Neural cell (in vitro differentiated cells): ENCODE measurements around the gene ADAMTS2.

Experiments used
- EZH2 ChIP-seq: fragments of 200-600, 300-800 bp; shearing (Covaris generic), sonication (generic); IDR thresholded peaks from 2 replicates; pipeline ENCODE4 v1.6.1; 2014; ENCODE audit warnings: antibody characterized with exemption, low read length, borderline replicate concordance, mild to moderate bottlenecking; ENCODE audit not compliant: insufficient read depth, poor library complexity, severe bottlenecking
- POLR2AphosphoS5 ChIP-seq: IDR thresholded peaks from 2 replicates; pipeline ENCODE4 v1.6.1; 2012
- RAD21 ChIP-seq: fragments of 450-650 bp; conservative IDR thresholded peaks from 2 replicates; pipeline ENCODE4 v1.6.1; 2014; ENCODE audit warnings: antibody characterized with exemption, mild to moderate bottlenecking, moderate library complexity
- REST ChIP-seq: IDR thresholded peaks from 2 replicates; pipeline ENCODE4 v1.6.1; 2012; ENCODE audit warnings: borderline replicate concordance
- SMC3 ChIP-seq: fragments of 450-650 bp; conservative IDR thresholded peaks from 2 replicates; pipeline ENCODE4 v1.6.1; 2014; ENCODE audit warnings: antibody characterized with exemption, mild to moderate bottlenecking, moderate library complexity; ENCODE audit not compliant: poor library complexity
- TAF1 ChIP-seq: IDR thresholded peaks from 2 replicates; pipeline ENCODE4 v1.6.1; 2012; ENCODE audit warnings: low read depth
- TF ChIP-seq, protein P1 (sequence below): fragments of 450-650 bp; IDR thresholded peaks from 2 replicates; pipeline ENCODE4 v1.5.1; 2014; ENCODE audit warnings: antibody characterized with exemption, mild to moderate bottlenecking, moderate library complexity; ENCODE audit not compliant: poor library complexity, severe bottlenecking

DNA sequence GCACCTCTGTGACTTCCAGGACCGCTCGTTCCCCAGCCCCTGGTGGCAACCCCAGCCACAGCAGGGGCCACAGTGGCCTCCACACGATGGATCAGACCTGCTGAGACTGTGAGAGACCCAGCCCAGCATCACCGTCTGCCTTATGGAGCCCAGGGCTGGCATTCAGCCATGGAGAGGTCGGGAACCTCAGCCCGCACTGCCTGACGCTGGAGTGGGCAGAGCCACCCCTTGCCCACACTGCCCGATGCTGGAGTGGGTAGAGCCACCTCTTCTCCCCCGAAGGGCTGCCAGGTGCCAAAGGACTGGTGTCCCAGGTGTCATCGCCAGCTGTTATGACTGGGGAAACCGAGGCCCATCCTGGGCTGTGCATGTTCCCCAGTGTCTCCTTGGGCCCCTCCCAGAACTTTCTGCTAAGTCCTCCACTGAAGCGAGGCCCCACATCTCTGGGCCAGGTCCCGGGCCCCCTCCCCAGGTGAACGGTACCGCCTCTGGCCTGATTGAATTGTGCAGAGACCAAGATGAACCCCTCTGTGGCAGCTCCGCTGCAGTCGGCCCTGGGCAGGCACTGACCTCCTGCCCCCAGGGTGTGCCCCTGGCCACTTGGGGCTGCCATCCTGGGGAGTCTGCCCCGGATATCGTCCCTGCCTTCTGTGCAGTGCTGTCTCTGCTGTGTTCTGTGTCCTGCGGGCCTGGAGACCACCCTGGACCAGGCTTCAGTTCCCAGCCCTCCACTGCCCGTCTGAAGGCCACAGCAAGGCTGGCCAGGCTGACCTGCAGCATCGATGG lies 137.1 kb downstream of the ADAMTS2 start:
- TF ChIP-seq, protein P1, sequence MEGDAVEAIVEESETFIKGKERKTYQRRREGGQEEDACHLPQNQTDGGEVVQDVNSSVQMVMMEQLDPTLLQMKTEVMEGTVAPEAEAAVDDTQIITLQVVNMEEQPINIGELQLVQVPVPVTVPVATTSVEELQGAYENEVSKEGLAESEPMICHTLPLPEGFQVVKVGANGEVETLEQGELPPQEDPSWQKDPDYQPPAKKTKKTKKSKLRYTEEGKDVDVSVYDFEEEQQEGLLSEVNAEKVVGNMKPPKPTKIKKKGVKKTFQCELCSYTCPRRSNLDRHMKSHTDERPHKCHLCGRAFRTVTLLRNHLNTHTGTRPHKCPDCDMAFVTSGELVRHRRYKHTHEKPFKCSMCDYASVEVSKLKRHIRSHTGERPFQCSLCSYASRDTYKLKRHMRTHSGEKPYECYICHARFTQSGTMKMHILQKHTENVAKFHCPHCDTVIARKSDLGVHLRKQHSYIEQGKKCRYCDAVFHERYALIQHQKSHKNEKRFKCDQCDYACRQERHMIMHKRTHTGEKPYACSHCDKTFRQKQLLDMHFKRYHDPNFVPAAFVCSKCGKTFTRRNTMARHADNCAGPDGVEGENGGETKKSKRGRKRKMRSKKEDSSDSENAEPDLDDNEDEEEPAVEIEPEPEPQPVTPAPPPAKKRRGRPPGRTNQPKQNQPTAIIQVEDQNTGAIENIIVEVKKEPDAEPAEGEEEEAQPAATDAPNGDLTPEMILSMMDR: no peak
- no peak for TF ChIP-seq POLR2AphosphoS5
- TF ChIP-seq EZH2: no peak
- no peak for TF ChIP-seq TAF1
- TF ChIP-seq RAD21: no peak
- no peak for TF ChIP-seq SMC3
- TF ChIP-seq REST: no peak
